Measurements from ENCODE around the gene QRFP.

QRFP gene

GRCh38 chr9:130903194-130904069 is 6.8 kb upstream of the QRFP start:
- DNase-seq = no peak

GRCh38 chr9:130902204-130903185 is 5.9 kb upstream of the QRFP start:
- DNase-seq = no peak

GRCh38 chr9:130901498-130902203 is 5.0 kb upstream of the QRFP start:
- no peak for DNase-seq

DNA sequence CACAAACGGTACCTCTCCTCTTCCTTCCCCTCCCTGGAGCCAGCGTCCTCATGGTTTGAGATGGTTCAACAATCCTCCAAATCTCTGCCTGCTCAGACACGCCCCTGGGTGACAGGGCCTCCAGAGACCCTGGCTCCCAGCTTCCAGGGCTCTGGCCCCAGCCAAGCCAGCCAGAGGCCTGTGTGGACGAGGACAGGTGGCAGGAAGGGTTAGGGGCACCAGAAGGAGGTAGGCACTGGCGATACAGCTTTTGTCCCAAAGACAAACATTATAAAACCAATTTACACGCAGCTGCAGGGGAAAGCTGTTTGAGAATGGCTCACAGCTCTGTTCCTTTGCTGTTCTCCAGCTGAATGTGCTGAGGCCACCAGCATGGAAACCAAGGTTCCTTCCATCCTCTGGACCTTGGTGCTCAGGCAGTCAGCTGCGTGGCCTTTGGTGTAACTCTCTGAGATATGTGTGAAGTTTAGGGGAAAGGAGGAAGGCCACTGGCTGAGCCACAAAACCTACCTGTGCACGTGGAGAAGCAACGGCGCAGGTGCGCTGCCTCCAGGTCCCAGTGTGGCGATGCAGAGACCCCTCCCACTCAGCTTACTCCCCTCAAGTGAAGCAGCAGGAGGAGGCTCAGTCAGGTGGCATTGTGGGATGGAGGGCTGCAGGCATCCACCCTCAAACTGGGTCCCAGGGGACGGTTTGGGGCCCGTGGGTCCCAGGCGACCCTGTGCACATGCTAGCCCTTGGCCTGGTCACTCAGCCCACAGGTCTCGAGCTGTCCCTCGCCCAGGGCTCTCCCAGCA is 4.3 kb upstream of the QRFP start:
- DNase-seq = no peak

- DNase-seq = no peak
These were observed 2.6 kb upstream of the QRFP start for GRCh38 chr9:130899051-130899748.

GRCh38 chr9:130898552-130898852 is 1.9 kb upstream of the QRFP start:
- DNase-seq = no peak

- DNase-seq = no peak
These were observed 1.4 kb upstream of the QRFP start for GRCh38 chr9:130897848-130898551.

DNA sequence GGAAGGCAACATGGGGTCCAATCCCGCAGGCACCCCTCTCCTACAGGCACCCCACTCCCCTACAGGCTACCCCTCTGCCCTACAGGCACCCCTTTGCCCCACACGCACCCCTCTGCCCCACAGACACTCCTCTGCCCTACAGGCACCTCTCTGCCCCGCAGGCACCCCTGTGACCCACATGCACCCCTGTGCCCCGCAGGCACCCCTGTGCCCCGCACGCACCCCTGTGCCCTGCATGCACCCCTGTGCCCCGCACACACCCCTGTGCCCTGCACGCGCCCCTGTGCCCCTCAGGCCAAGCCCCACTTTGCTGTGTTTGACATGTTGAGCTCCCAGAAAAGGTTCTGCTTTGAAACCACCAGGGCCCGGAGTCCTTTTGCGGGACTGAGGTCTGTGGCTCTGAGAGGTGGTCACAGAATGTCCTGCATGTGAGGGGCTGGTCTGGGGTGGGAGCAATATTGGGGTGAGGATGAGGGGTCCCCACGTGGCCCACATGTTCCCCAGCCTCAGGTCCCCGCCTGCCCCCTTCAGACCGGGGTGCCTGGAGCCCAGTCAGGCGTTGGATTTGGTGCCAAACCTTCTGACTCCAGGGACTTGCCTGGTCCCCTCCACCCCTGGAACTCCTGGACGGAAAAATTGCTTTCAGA is 616 bp upstream of the QRFP start:
- no peak for DNase-seq

- DNase-seq = no peak
These were observed 955 bp downstream of the QRFP start for GRCh38 chr9:130895481-130896232.

GRCh38 chr9:130895038-130895437 is 1.6 kb downstream of the QRFP start:
- no peak for DNase-seq

GRCh38 chr9:130894546-130894945 is 2.1 kb downstream of the QRFP start:
- DNase-seq = no peak

- peak; percentile 24 for DNase-seq
These were observed 3.1 kb downstream of the QRFP start for GRCh38 chr9:130893341-130894101.

DNA sequence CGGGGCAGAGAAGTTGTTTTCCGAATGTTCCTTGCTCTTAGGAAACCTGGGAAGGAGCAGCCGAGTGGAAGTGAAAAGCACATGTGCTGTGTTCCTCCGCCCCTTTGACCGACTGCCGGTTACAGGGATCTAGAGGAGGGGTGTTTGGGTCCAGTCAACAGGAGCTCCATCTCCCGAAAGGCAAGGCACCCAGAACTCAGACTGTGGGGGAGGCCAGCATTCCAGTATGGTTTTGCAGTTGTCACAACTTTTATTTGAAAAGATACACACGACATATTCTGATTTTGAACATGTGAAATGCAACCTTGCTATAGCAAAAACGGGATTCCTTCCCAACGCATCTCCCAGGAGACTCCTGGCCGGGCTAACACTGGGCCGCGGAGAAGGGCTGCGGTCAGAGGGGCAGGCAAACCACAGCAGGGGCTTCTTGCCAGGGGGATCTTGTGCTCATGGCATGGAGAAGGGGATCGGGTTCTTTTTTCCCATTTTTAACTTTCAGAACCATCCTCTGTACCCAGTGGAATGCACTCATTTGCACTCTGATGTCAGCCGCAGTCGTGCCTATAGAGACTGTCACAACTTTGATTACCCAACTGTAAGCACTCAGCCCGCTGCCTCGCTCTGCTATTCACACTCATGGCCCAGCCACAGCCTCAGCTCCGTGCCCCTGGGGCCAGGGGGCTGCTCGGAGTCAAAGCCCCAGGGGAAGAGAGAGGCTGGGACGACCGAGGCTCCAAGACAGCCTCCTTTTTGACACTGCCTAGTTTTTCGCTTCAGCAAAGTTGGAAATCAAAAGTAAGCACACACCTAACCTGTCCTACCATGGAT is 3.9 kb downstream of the QRFP start:
- no peak for DNase-seq

- DNase-seq = no peak
These were observed 4.7 kb downstream of the QRFP start for GRCh38 chr9:130891688-130892476.

GRCh38 chr9:130890870-130891687 is 5.5 kb downstream of the QRFP start:
- no peak for DNase-seq

- DNase-seq = no peak
These were observed 6.5 kb downstream of the QRFP start for GRCh38 chr9:130890124-130890523.

Data from GDM1 (cell line).